Neural cell (in vitro differentiated cells): ENCODE results near the gene PRKAR1A. TPM values are rescaled to one million over a fixed set of nuclear protein-coding genes. Genes with fewer than 3 reads are reported as not detected.
"Not testable (repeated sequence)": the region's sequence is repeated elsewhere in the genome, so short reads cannot be mapped to it uniquely, and the experiment has no call there.

Experiments used
- H2AFZ ChIP-seq: fragments of 200-600, 300-800 bp; sonication (generic), shearing (Covaris generic); 2 replicates; pipeline ENCODE4 v1.6.0; 2014; ENCODE audit warnings: low read depth, mild to moderate bottlenecking, antibody characterized with exemption, low read length, moderate library complexity
- H3F3A ChIP-seq: fragments of 200-600 bp; shearing (Covaris generic); 2 replicates; pipeline ENCODE4 v1.6.1; 2016; ENCODE audit warnings: mild to moderate bottlenecking, moderate library complexity, mixed read lengths, antibody characterized with exemption, low read length; ENCODE audit not compliant: insufficient read depth, poor library complexity, severe bottlenecking
- H3K27ac ChIP-seq: fragments of 200-600, 300-800 bp; sonication (generic), shearing (Covaris generic); 2 replicates; pipeline ENCODE4 v1.5.1; 2014; ENCODE audit warnings: mild to moderate bottlenecking, low read length, moderate library complexity
- H3K27me3 ChIP-seq: fragments of 300-800, 200-600 bp; sonication (generic), shearing (Covaris generic); 2 replicates; pipeline ENCODE4 v1.6.0; 2014; ENCODE audit warnings: mild to moderate bottlenecking, low read depth, low read length, moderate library complexity; ENCODE audit not compliant: insufficient read depth
- H3K36me3 ChIP-seq: fragments of 300-800, 200-600 bp; sonication (generic), shearing (Covaris generic); 2 replicates; pipeline ENCODE4 v1.5.1; 2014; ENCODE audit warnings: mild to moderate bottlenecking, antibody characterized with exemption, low read length, moderate library complexity; ENCODE audit not compliant: insufficient read depth
- H3K4me2 ChIP-seq: fragments of 300-800, 200-600 bp; sonication (generic), shearing (Covaris generic); 2 replicates; pipeline ENCODE4 v1.6.0; 2014; ENCODE audit warnings: mild to moderate bottlenecking, low read length
- H3K4me3 ChIP-seq: fragments of 300-800, 200-600 bp; sonication (generic), shearing (Covaris generic); 2 replicates; pipeline ENCODE4 v1.5.1; 2014; ENCODE audit warnings: mild to moderate bottlenecking, low read length, moderate library complexity
- H3K79me2 ChIP-seq: fragments of 200-600 bp; shearing (Covaris generic); replicated peaks from 2 replicates; pipeline ENCODE4 v1.6.0; 2014; ENCODE audit warnings: mild to moderate bottlenecking, low read length, moderate library complexity; ENCODE audit not compliant: insufficient read depth
- H3K9ac ChIP-seq: fragments of 300-800, 200-600 bp; sonication (generic), shearing (Covaris generic); 2 replicates; pipeline ENCODE4 v1.6.1; 2016; ENCODE audit warnings: mild to moderate bottlenecking, low read length, mixed read lengths
- H3K9me2 ChIP-seq: fragments of 200-600 bp; shearing (Covaris generic); 2 replicates; pipeline ENCODE4 v1.6.1; 2016; ENCODE audit warnings: mild to moderate bottlenecking, low read length, mixed read lengths; ENCODE audit not compliant: insufficient read depth
- H3K9me3 ChIP-seq: fragments of 200-600, 300-800 bp; sonication (generic), shearing (Covaris generic); 2 replicates; pipeline ENCODE4 v1.6.1; 2016; ENCODE audit warnings: mild to moderate bottlenecking, mixed run types, low read length, moderate library complexity, mixed read lengths
- H4K20me1 ChIP-seq: fragments of 200-600 bp; shearing (Covaris generic); 2 replicates; pipeline ENCODE4 v1.6.1; 2016; ENCODE audit warnings: mild to moderate bottlenecking, mixed run types; ENCODE audit not compliant: insufficient read depth
- CTCF ChIP-seq: fragments of 450-650 bp; IDR thresholded peaks from 2 replicates; pipeline ENCODE4 v1.5.1; 2014; ENCODE audit warnings: antibody characterized with exemption, mild to moderate bottlenecking, moderate library complexity; ENCODE audit not compliant: poor library complexity, severe bottlenecking
- EP300 ChIP-seq: fragments of 450-650 bp; conservative IDR thresholded peaks from 2 replicates; pipeline ENCODE4 v1.6.1; 2014; ENCODE audit warnings: antibody characterized with exemption, mild to moderate bottlenecking, moderate library complexity; ENCODE audit not compliant: poor library complexity, severe bottlenecking
- EZH2 ChIP-seq: fragments of 200-600, 300-800 bp; shearing (Covaris generic), sonication (generic); IDR thresholded peaks from 2 replicates; pipeline ENCODE4 v1.6.1; 2014; ENCODE audit warnings: antibody characterized with exemption, low read length, borderline replicate concordance, mild to moderate bottlenecking; ENCODE audit not compliant: insufficient read depth, poor library complexity, severe bottlenecking
- MXI1 ChIP-seq: fragments of 450-650 bp; conservative IDR thresholded peaks from 2 replicates; pipeline ENCODE4 v1.6.1; 2014; ENCODE audit warnings: antibody characterized with exemption, mild to moderate bottlenecking; ENCODE audit not compliant: poor library complexity, severe bottlenecking
- POLR2AphosphoS5 ChIP-seq: IDR thresholded peaks from 2 replicates; pipeline ENCODE4 v1.6.1; 2012
- RAD21 ChIP-seq: fragments of 450-650 bp; conservative IDR thresholded peaks from 2 replicates; pipeline ENCODE4 v1.6.1; 2014; ENCODE audit warnings: antibody characterized with exemption, mild to moderate bottlenecking, moderate library complexity
- REST ChIP-seq: IDR thresholded peaks from 2 replicates; pipeline ENCODE4 v1.6.1; 2012; ENCODE audit warnings: borderline replicate concordance
- SMC3 ChIP-seq: fragments of 450-650 bp; conservative IDR thresholded peaks from 2 replicates; pipeline ENCODE4 v1.6.1; 2014; ENCODE audit warnings: antibody characterized with exemption, mild to moderate bottlenecking, moderate library complexity; ENCODE audit not compliant: poor library complexity
- TAF1 ChIP-seq: IDR thresholded peaks from 2 replicates; pipeline ENCODE4 v1.6.1; 2012; ENCODE audit warnings: low read depth
- polyA plus RNA-seq: library from polyadenylated mRNA; depleted of rRNA; stranded (reverse); fragments of >200 nt; gene quantifications from 2 replicates; pipeline ENCODE4 v1.2.3, GENCODE V29; 2014

The PRKAR1A gene
- polyA plus RNA-seq, 1 donor from 2014 or later, result 539 TPM

- no peaks in the 10 kb centered on the region for H3K9me3 ChIP-seq
- H3K9ac ChIP-seq, result no peak overlapping the region
- H3K9me2 ChIP-seq, result no peaks in the 10 kb centered on the region
- H3K79me2 ChIP-seq, result no peaks in the 10 kb centered on the region
- no peaks in the 10 kb centered on the region for H3F3A ChIP-seq
- no peak overlapping the region for H3K4me3 ChIP-seq
- H2AFZ ChIP-seq, result no peak overlapping the region
- TF ChIP-seq EP300, result no peak
- TF ChIP-seq MXI1, result no peak
- no peak for TF ChIP-seq EZH2
- no peak for TF ChIP-seq REST
- TF ChIP-seq SMC3, result no peak
- no peak for TF ChIP-seq CTCF
- no peak for TF ChIP-seq POLR2AphosphoS5
- no peak for TF ChIP-seq TAF1
- TF ChIP-seq RAD21, result no peak
- H3K27me3 ChIP-seq, result no peaks in the 10 kb centered on the region
- no peaks in the 10 kb centered on the region for H4K20me1 ChIP-seq
- H3K27ac ChIP-seq, result no peak overlapping the region
- no peak overlapping the region for H3K4me2 ChIP-seq
- no peaks in the 10 kb centered on the region for H3K36me3 ChIP-seq
Observed at GRCh38 chr17:68581863-68582645, 69.8 kb downstream of the PRKAR1A start.

- H2AFZ ChIP-seq, H3K4me3 ChIP-seq, H3K4me2 ChIP-seq, H3K9me3 ChIP-seq, H3K27me3 ChIP-seq, H3K36me3 ChIP-seq, H3K79me2 ChIP-seq, H4K20me1 ChIP-seq, H3K9me2 ChIP-seq, H3K9ac ChIP-seq, H3F3A ChIP-seq, H3K27ac ChIP-seq: not testable (repeated sequence)
Observed at GRCh38 chr17:68582867-68583266, 70.6 kb downstream of the PRKAR1A start.
